ENCODE results near the gene CHTF18. TPM values are rescaled to one million over a fixed set of nuclear protein-coding genes. Genes with fewer than 3 reads are reported as not detected.

CHTF18 gene
- polyA plus RNA-seq, 1 donor (not counting 4 experiments of a cell fraction or from before 2014, with no cell fraction given): 5.7 TPM

- Histone ChIP-seq H3K4me1 (ENCODE audit: control insufficient read depth, extremely low read depth, insufficient read depth, low read length) (no peaks in the 10 kb centered on the region), H3K27ac (ENCODE audit: control insufficient read depth, insufficient read depth, low read length) (no peak overlapping the region), H3K79me2 (ENCODE audit: control insufficient read depth, insufficient read depth, low read length) (no peaks in the 10 kb centered on the region), H3K36me3 (ENCODE audit: control insufficient read depth in 2 of 2, extremely low read depth in 1 of 2, insufficient read depth in 2 of 2, low read length in 2 of 2) (no peaks in the 10 kb centered on the region), H3K4me3 (ENCODE audit: control insufficient read depth in 2 of 3, extremely low read depth in 1 of 3, insufficient read depth in 2 of 3, low read depth in 1 of 3, low read length in 3 of 3) (no peak overlapping the region), H4K20me1 (ENCODE audit: control insufficient read depth, extremely low read depth, insufficient read depth, low read length) (no peaks in the 10 kb centered on the region), H3K27me3 (ENCODE audit: control insufficient read depth, extremely low read depth, insufficient read depth, low read length) (peaks cover 14% of the 10 kb centered on the region), H3K9me3 (ENCODE audit: control insufficient read depth, low read depth, low read length) (no peaks in the 10 kb centered on the region), H3K4me2 (ENCODE audit: control insufficient read depth, extremely low read depth, insufficient read depth, low read depth, low read length) (no peak overlapping the region), H3K9me1 (ENCODE audit: control insufficient read depth, extremely low read depth, insufficient read depth, low read length) (no peaks in the 10 kb centered on the region), H3K9ac (ENCODE audit: control insufficient read depth, extremely low read depth, insufficient read depth, low read length) (no peak overlapping the region), H2AFZ (ENCODE audit: control insufficient read depth, low read length) (no peak overlapping the region)
- FAIRE-seq (no peak), DNase-seq (ENCODE audit: low read depth, low spot score) (no peak)
- dilution Hi-C loops (cut with MboI; ENCODE audit: extremely low pct_ligation_motif_present, low sequenced_read_pairs): no loop called here
- TF ChIP-seq EZH2 (IDR thresholded peaks at IDR 0.05; ENCODE audit: low read length): no peak
- TF ChIP-seq, protein P1, sequence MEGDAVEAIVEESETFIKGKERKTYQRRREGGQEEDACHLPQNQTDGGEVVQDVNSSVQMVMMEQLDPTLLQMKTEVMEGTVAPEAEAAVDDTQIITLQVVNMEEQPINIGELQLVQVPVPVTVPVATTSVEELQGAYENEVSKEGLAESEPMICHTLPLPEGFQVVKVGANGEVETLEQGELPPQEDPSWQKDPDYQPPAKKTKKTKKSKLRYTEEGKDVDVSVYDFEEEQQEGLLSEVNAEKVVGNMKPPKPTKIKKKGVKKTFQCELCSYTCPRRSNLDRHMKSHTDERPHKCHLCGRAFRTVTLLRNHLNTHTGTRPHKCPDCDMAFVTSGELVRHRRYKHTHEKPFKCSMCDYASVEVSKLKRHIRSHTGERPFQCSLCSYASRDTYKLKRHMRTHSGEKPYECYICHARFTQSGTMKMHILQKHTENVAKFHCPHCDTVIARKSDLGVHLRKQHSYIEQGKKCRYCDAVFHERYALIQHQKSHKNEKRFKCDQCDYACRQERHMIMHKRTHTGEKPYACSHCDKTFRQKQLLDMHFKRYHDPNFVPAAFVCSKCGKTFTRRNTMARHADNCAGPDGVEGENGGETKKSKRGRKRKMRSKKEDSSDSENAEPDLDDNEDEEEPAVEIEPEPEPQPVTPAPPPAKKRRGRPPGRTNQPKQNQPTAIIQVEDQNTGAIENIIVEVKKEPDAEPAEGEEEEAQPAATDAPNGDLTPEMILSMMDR (optimal IDR thresholded peaks at IDR 0.05 in 1 of 3, IDR thresholded peaks at IDR 0.05 in 1 of 3, conservative IDR thresholded peaks at IDR 0.05 in 1 of 3; ENCODE audit: extremely low read depth in 1 of 3, insufficient read depth in 2 of 3, low read length in 3 of 3): no peak
Observed at GRCh38 chr16:824601-825000, 36.2 kb downstream of the CHTF18 start.

DNA sequence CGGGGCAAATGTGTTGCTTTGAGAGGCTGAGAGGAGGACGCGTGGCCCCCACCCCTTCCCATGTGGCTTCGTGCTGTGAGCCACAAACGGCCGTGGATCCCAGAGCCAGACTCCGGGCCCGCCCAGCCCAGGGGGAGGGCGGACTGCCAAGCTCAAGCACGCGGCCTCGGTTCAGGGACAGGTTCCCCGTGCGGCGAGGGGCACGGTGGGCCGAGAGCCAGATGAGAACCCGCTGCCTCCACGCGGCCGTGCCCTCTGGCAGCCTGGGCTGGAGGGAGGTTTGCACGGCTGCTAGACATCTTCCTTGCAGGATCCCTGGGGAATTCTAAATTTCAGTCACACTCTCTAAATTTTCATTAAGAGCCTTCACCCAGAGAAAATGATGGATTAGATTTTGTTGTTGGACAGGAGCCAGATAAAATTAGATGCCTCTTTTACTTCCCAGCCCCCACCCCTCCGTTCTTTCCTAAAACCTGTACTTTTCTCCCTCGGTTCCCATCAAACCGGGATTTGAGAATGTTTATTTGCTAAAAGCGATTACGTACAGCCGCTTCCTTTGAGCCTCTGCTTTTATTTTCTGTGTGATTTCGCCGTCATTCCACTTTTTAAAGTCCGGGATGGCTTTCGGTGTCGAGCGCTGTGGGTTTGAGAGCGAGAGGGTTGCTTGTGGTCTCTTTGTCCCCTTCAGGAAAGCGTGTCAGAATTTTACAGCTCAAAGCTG is 37.1 kb downstream of the CHTF18 start:
- H3K36me3 ChIP-seq (ENCODE audit: control insufficient read depth in 2 of 2, extremely low read depth in 1 of 2, insufficient read depth in 2 of 2, low read length in 2 of 2): no peaks in the 10 kb centered on the region
- H3K9ac ChIP-seq (ENCODE audit: control insufficient read depth, extremely low read depth, insufficient read depth, low read length): no peak overlapping the region
- no peaks in the 10 kb centered on the region for H3K9me3 ChIP-seq (ENCODE audit: control insufficient read depth, low read depth, low read length)
- no peaks in the 10 kb centered on the region for H3K4me1 ChIP-seq (ENCODE audit: control insufficient read depth, extremely low read depth, insufficient read depth, low read length)
- dilution Hi-C loops (cut with MboI; ENCODE audit: extremely low pct_ligation_motif_present, low sequenced_read_pairs): no loop called here
- no peaks in the 10 kb centered on the region for H3K9me1 ChIP-seq (ENCODE audit: control insufficient read depth, extremely low read depth, insufficient read depth, low read length)
- TF ChIP-seq, protein P1 (optimal IDR thresholded peaks at IDR 0.05 in 1 of 3, IDR thresholded peaks at IDR 0.05 in 1 of 3, conservative IDR thresholded peaks at IDR 0.05 in 1 of 3; ENCODE audit: extremely low read depth in 1 of 3, insufficient read depth in 2 of 3, low read length in 3 of 3): no peak
- TF ChIP-seq EZH2 (IDR thresholded peaks at IDR 0.05; ENCODE audit: low read length): no peak
- peak overlapping the region; percentile 27 for H2AFZ ChIP-seq (ENCODE audit: control insufficient read depth, low read length)
- H3K4me3 ChIP-seq (ENCODE audit: control insufficient read depth in 2 of 3, extremely low read depth in 1 of 3, insufficient read depth in 2 of 3, low read depth in 1 of 3, low read length in 3 of 3): no peak overlapping the region
- no peak for FAIRE-seq
- H3K27ac ChIP-seq (ENCODE audit: control insufficient read depth, insufficient read depth, low read length): no peak overlapping the region
- no peaks in the 10 kb centered on the region for H4K20me1 ChIP-seq (ENCODE audit: control insufficient read depth, extremely low read depth, insufficient read depth, low read length)
- no peaks in the 10 kb centered on the region for H3K79me2 ChIP-seq (ENCODE audit: control insufficient read depth, insufficient read depth, low read length)
- no peak for DNase-seq (ENCODE audit: low read depth, low spot score)
- H3K4me2 ChIP-seq (ENCODE audit: control insufficient read depth, extremely low read depth, insufficient read depth, low read depth, low read length): peak overlapping the region; percentile 14
- H3K27me3 ChIP-seq (ENCODE audit: control insufficient read depth, extremely low read depth, insufficient read depth, low read length): peaks cover 14% of the 10 kb centered on the region

All from keratinocyte (primary cell).